NCI-H524 (cell line): Measurements from ENCODE around the gene BAMBI.

Experiments used
- DNase-seq, 2 experiments: peaks; one replicate each; lab custom pipeline; 2025; lab: John Stamatoyannopoulos, UW

The BAMBI gene

GRCh38 chr10:28676326-28676967, 874 bp upstream of the BAMBI start:
- peak in 1 of 2 experiments; percentile 3 for DNase-seq

GRCh38 chr10:28677888-28678686, 766 bp downstream of the BAMBI start:
- DNase-seq, result peak in 1 of 2 experiments; percentile 20

GRCh38 chr10:28678687-28679457, 1.6 kb downstream of the BAMBI start:
- DNase-seq, result peak; percentile 14 to 34

- peak in 1 of 2 experiments; percentile 34 for DNase-seq
These were observed 2.4 kb downstream of the BAMBI start for GRCh38 chr10:28679581-28680357.

- no peak for DNase-seq
These were observed 3.0 kb downstream of the BAMBI start for GRCh38 chr10:28680358-28680752.

GRCh38 chr10:28681291-28681763, 4.0 kb downstream of the BAMBI start:
- DNase-seq, result no peak

- DNase-seq, result no peak
These were observed 4.8 kb downstream of the BAMBI start for GRCh38 chr10:28681928-28682750.

- no peak for DNase-seq
These were observed 7.0 kb downstream of the BAMBI start for GRCh38 chr10:28684157-28684985.

GRCh38 chr10:28684986-28685580, 7.8 kb downstream of the BAMBI start:
- DNase-seq, result no peak

GRCh38 chr10:28685717-28686116, 8.4 kb downstream of the BAMBI start:
- DNase-seq, result no peak

- DNase-seq, result no peak
These were observed 9.7 kb downstream of the BAMBI start for GRCh38 chr10:28686835-28687682.

GRCh38 chr10:28687683-28688001, 10.3 kb downstream of the BAMBI start:
- DNase-seq, result no peak

GRCh38 chr10:28690545-28690944, 13.2 kb downstream of the BAMBI start:
- no peak for DNase-seq

GRCh38 chr10:28691187-28691694, 13.9 kb downstream of the BAMBI start:
- DNase-seq, result no peak

GRCh38 chr10:28692050-28692449, 14.7 kb downstream of the BAMBI start:
- no peak for DNase-seq

GRCh38 chr10:28694530-28694929, 17.2 kb downstream of the BAMBI start:
- no peak for DNase-seq

- DNase-seq, result no peak
These were observed 20.8 kb downstream of the BAMBI start for GRCh38 chr10:28698075-28698474.

- no peak for DNase-seq
These were observed 27.3 kb downstream of the BAMBI start for GRCh38 chr10:28704464-28705161.
